Measurements from ENCODE around the gene ETFA.

Gene ETFA

DNA sequence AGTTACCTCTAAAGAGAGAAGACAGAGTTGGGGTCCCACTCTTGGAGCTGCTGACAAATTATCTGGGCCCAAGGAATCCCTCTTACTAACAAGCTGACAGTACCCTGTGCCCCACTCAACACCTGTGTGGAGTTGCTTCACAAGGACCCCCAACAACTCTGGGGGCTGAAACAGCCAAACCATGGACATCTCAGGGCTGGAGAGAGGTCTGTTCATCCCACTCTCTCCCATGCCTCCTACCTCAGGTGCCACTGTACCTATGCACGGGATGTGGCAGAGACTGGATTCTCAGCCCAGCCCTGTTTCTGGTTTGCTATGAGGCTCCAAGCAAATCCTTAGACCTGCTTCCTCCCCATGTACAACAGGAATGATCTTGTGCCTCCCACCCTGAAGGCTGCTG, 101.7 kb downstream of the ETFA start:
- no peak for DNase-seq

DNA sequence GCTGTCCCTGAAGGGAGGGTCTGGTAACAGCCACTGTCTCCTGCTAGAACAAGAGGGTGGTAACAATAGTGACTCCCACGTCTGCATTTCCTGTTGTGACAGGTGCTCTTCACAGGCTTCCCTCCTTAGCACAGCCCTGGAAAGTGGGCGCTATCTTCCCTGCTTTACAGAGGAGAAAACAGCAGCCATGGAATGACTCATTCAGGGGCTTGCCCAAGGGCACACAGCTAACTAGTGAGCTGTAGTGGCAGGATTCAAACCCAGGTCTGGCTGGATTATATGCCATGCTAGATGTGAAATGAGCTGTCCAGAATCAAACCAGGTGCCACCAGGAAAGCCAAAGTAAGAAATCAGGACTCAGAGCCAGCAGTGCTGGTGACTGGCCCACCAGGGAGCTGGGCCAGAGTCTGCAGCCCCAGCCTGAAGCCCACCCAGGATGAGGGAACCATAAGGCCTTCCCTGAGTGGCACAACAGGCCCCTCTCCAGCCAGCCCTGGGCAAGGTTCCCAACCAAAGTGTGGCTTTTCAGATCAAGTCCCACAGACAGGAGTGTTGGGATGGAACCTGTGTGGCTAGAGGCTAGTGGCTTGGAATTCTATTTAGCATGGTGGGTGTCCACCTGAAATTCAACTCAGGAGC, 102.4 kb downstream of the ETFA start:
- DNase-seq = no peak

- DNase-seq = no peak
Observed at GRCh38 chr15:76208084-76208785, 103.0 kb downstream of the ETFA start.

GRCh38 chr15:76206325-76206976, 104.8 kb downstream of the ETFA start:
- DNase-seq = peak; percentile 43

- no peak for DNase-seq
Observed at GRCh38 chr15:76204916-76205460, 106.3 kb downstream of the ETFA start.

DNA sequence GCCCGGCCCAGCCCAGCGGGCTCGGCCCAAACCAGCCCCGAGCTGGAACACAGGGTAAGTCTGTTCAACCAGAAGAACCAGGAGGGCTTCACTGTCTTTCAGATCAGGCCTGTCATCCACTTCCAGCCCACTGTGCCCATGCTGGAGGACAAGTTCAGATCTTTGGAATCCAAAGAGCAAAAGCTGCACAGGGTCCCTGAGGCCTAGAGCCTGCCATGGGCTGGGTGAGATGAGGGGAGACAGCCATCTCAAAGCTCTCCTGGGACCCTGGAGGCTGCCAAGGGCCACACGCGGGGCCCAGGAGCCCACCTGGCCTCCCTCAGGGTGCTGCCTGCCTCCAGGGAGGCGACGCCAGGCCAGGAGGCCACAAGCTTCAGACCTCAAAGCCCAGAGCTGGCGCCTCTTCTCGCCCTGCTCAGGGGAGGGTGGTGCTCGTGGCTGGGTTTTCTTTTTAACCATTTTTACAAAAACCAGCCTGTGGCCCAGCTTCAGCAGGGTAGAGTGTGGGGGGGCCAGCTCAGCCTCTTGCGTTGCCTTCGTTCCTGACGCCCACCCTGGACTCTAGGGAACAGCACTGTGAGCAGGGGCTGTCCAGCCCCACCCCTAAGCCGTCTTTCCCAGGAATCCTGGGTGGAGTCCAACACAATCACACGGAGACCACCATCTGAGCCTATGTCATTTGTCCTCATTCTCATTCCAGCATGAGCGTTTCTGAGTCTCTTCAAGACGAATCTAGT, 107.0 kb downstream of the ETFA start:
- no peak for DNase-seq

GRCh38 chr15:76203346-76204108, 107.7 kb downstream of the ETFA start:
- DNase-seq = no peak

- no peak for DNase-seq
Observed at GRCh38 chr15:76201536-76202255, 109.6 kb downstream of the ETFA start.

GRCh38 chr15:76200641-76201105, 110.6 kb downstream of the ETFA start:
- DNase-seq = no peak

DNA sequence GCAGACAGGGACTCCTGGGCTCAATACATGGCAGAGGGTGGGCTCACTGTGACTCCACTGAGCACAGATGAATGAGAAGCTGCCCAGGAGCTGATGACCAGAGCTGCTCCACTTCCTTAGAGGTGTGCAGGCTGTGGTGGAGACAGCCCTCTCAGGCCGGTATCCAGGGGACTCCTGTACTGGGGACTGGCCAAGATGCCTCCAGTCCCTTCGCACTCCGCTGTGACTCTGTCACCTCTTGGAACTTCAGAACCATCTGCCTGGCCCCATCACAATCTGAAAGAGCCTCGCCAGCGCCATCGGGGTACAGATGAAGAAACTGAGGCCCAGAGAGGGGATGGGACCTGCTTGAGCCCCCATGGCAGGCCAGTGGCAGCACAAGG, 111.2 kb downstream of the ETFA start:
- no peak for DNase-seq

- no peak for DNase-seq
Observed at GRCh38 chr15:76199106-76200082, 111.9 kb downstream of the ETFA start.

GRCh38 chr15:76198456-76199105, 112.7 kb downstream of the ETFA start:
- DNase-seq = no peak

- DNase-seq = no peak
Observed at GRCh38 chr15:76197703-76198455, 113.4 kb downstream of the ETFA start.

- no peak for DNase-seq
Observed at GRCh38 chr15:76196269-76197231, 114.7 kb downstream of the ETFA start.

DNA sequence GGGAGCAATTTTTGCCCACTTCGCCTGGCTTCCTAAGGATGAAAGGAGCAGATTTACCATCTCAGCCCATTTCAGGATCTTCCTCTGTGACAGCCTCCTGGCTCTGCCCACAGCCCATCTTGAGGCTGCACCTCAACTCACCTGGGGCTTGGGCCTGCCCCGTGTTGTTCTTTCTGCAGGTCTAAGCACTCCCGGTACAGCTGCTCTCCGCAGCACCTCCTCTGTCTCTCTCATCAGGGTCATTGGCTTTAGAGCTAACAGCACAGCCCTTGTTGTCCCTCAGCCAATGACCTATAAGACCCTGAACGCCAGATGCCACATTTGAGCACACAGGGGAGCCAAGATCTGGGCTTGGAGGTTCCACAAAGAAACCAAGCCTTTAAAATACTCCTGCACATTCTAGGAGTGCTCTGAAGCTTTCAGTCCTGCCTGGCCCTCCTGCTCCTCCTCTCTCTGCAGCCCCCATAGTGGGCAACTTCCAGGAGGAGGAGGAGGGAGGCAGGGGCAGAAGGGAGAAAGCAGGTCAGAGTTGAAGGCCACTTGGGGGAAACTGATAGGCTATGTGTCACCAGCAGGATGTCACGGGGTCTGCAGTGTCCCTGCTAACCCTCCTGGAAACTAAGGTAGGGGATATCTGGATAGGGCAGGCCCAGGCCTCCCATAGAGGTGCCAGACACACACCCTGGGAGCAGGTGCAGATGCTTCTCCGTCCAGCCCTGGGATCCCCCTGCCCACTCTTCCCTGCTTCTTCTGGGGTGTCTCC, 115.6 kb downstream of the ETFA start:
- DNase-seq = no peak

- DNase-seq = no peak
Observed at GRCh38 chr15:76193934-76194333, 117.3 kb downstream of the ETFA start.

- DNase-seq = no peak
Observed at GRCh38 chr15:76192715-76193114, 118.6 kb downstream of the ETFA start.

All from NCI-H510A treated with DMSO at 0.1 percent for 48 hours (cell line).